Endothelial cell of umbilical vein (primary cell): ENCODE measurements around the gene C22orf23. TPM values are rescaled to one million over a fixed set of nuclear protein-coding genes. Genes with fewer than 3 reads are reported as not detected.

Experiments
- BruUV-seq: library from RNA; stranded (reverse); fragments of 400-500 nt; replicated peaks from 2 replicates; lab custom pipeline; 2021; lab: Mats Ljungman, UMichigan
- CTCF ChIA-PET: fragments of 300-600, 350-600 bp; sonication (Branson Sonifier 250); formaldehyde crosslinking; loops from one replicate; lab custom pipeline; 2021; ENCODE audit warnings: antibody characterized with exemption, inconsistent platforms; lab: Charles Lee
- POLR2A ChIA-PET: fragments of 300-600, 350-600 bp; sonication (Branson Sonifier 250); formaldehyde crosslinking; loops from one replicate; lab custom pipeline; 2021; ENCODE audit warnings: antibody characterized with exemption, inconsistent platforms; lab: Charles Lee
- DNase-seq: peaks from one replicate; pipeline ENCODE4 v3.0.0-alpha.2; 2011; ENCODE audit warnings: low read depth, low spot score
- FAIRE-seq: peaks from 2 replicates; lab custom pipeline; 2011; peaks lifted over from hg19 to GRCh38; lab: Jason Lieb, UNC
- H2AFZ ChIP-seq: 2 replicates; pipeline ENCODE4 v1.6.0; 2012; ENCODE audit warnings: low read depth, low read length, control low read depth, inconsistent platforms
- H3K27ac ChIP-seq: 2 replicates; pipeline ENCODE4 v1.5.1; 2011; ENCODE audit warnings: low read depth, mild to moderate bottlenecking, control low read depth, low read length, moderate library complexity; ENCODE audit not compliant: insufficient read depth
- H3K27me3 ChIP-seq, 2 experiments: 2 replicates each; pipeline versions ENCODE4 v1.6.0 to v1.6.1; 2011; ENCODE audit warnings: low read length in 2 of 2, mixed read lengths in 1 of 2; ENCODE audit not compliant: control insufficient read depth in 2 of 2, insufficient read depth in 2 of 2
- H3K36me3 ChIP-seq, 2 experiments: 2 replicates in 1 of 2; 3 replicates in 1 of 2; pipeline ENCODE4 v1.5.1; 2011; ENCODE audit warnings: low read length in 2 of 2, mild to moderate bottlenecking in 1 of 2, moderate library complexity in 1 of 2; ENCODE audit not compliant: control insufficient read depth in 2 of 2, insufficient read depth in 2 of 2; ENCODE audit errors: extremely low read depth in 1 of 2
- H3K4me1 ChIP-seq: 3 replicates; pipeline ENCODE4 v1.5.1; 2011; ENCODE audit warnings: mild to moderate bottlenecking, low read length; ENCODE audit not compliant: control insufficient read depth, insufficient read depth; ENCODE audit errors: extremely low read depth
- H3K4me2 ChIP-seq: 2 replicates; pipeline ENCODE4 v1.6.1; 2011; ENCODE audit warnings: low read length, control low read depth, mixed read lengths; ENCODE audit not compliant: insufficient read depth
- H3K4me3 ChIP-seq, 3 experiments: fragments of 200-600 bp in 1 of 3; sonication (generic), shearing (Covaris generic) in 1 of 3; replicated peaks in 1 of 3; 2 replicates each; pipeline ENCODE4 v1.5.1; 2011 to 2016; ENCODE audit warnings: control low read depth in 3 of 3, low read length in 3 of 3, mild to moderate bottlenecking in 2 of 3, inconsistent platforms in 1 of 3, low read depth in 1 of 3, moderate library complexity in 1 of 3; ENCODE audit not compliant: insufficient read depth in 1 of 3
- H3K79me2 ChIP-seq: 2 replicates; pipeline ENCODE4 v1.6.0; 2012; ENCODE audit warnings: low read length, inconsistent platforms; ENCODE audit not compliant: control insufficient read depth, insufficient read depth
- H3K9ac ChIP-seq: replicated peaks from 2 replicates; pipeline ENCODE3; 2011; ENCODE audit warnings: low read length, control low read depth; ENCODE audit not compliant: insufficient read depth; ENCODE audit errors: extremely low read depth
- H3K9me1 ChIP-seq: replicated peaks from 3 replicates; pipeline ENCODE4 v1.6.0; 2011; ENCODE audit warnings: mild to moderate bottlenecking, low read length; ENCODE audit not compliant: control insufficient read depth, insufficient read depth; ENCODE audit errors: extremely low read depth
- H3K9me3 ChIP-seq: replicated peaks from 2 replicates; pipeline ENCODE4 v1.5.1; 2012; ENCODE audit warnings: low read length, inconsistent platforms; ENCODE audit not compliant: control insufficient read depth, insufficient read depth
- H4K20me1 ChIP-seq: replicated peaks from 2 replicates; pipeline ENCODE3; 2011; ENCODE audit warnings: mild to moderate bottlenecking, low read length; ENCODE audit not compliant: control insufficient read depth, insufficient read depth; ENCODE audit errors: extremely low read depth
- CTCF ChIP-seq, 2 donors: IDR thresholded peaks; 1 replicate in 1 of 2; 2 replicates in 1 of 2; pipeline ENCODE4 v1.5.1; 2011; ENCODE audit warnings: low read length in 2 of 2, mild to moderate bottlenecking in 2 of 2, moderate library complexity in 2 of 2, control low read depth in 1 of 2, inconsistent platforms in 1 of 2, low read depth in 1 of 2; ENCODE audit not compliant: insufficient read depth in 1 of 2; ENCODE audit errors: extremely low read depth in 1 of 2
- EZH2 ChIP-seq: IDR thresholded peaks from 2 replicates; pipeline ENCODE4 v1.6.1; 2012; ENCODE audit warnings: borderline replicate concordance, low read depth, mild to moderate bottlenecking, moderate library complexity, low read length, inconsistent platforms; ENCODE audit not compliant: severe bottlenecking
- FOS ChIP-seq: IDR thresholded peaks from 2 replicates; pipeline ENCODE4 v1.6.1; 2011; ENCODE audit warnings: mild to moderate bottlenecking, low read length, moderate library complexity, borderline replicate concordance; ENCODE audit not compliant: insufficient read depth
- JUN ChIP-seq: IDR thresholded peaks from 2 replicates; pipeline ENCODE4 v1.6.1; 2011; ENCODE audit warnings: borderline replicate concordance, low read depth; ENCODE audit not compliant: insufficient read length, insufficient read depth
- MAX ChIP-seq: IDR thresholded peaks from 2 replicates; pipeline ENCODE4 v1.6.1; 2011; ENCODE audit not compliant: insufficient read depth, insufficient read length
- POLR2A ChIP-seq: IDR thresholded peaks from 2 replicates; pipeline ENCODE4 v1.6.1; 2012; ENCODE audit warnings: low read depth, mild to moderate bottlenecking, control low read depth, low read length
- dilution Hi-C: fragments of 300-500 bp; cut with MboI; formaldehyde crosslinking; loops from one replicate; pipeline ENCODE4 v1.15.0; 2019; ENCODE audit warnings: low sequenced_read_pairs; ENCODE audit not compliant: extremely low pct_ligation_motif_present
- intact Hi-C: fragments of 100-400 bp; cut with micrococcal nuclease; formaldehyde crosslinking; loops from one replicate; pipeline ENCODE4 v1.10.0; 2022
- polyA plus RNA-seq, 4 experiments: library from polyadenylated mRNA; depleted of rRNA in 3 of 4; stranded (reverse) in 3 of 4; unstranded in 1 of 4; fragments of >200 nt; gene quantifications; 2 replicates each; pipeline versions ENCODE4 v1.2.1 to v1.2.3, GENCODE V29; 2011 to 2012; ENCODE audit warnings: missing spikeins in 1 of 4
- total RNA-seq: library from RNA; stranded (reverse); gene quantifications from 2 replicates; pipeline ENCODE4 v1.2.3, GENCODE V29; 2021

C22orf23 gene
- total and polyA plus RNA-seq, 2 donors (not counting 3 experiments of a cell fraction or from before 2014, with no cell fraction given) = 0.23 to 0.44 TPM

GRCh38 chr22:37894939-37895670, 58.3 kb downstream of the C22orf23 start:
- no TSS peak for BruUV-seq
- Histone ChIP-seq H3K4me2 (no peak overlapping the region), H2AFZ (no peak overlapping the region), H3K9me1 (no peaks in the 10 kb centered on the region), H3K27ac (no peak overlapping the region), H3K36me3 (no peaks in the 10 kb centered on the region), H3K27me3 (no peaks in the 10 kb centered on the region), H3K9me3 (no peaks in the 10 kb centered on the region), H3K4me1 (peaks cover 16% of the 10 kb centered on the region), H3K9ac (no peak overlapping the region), H3K4me3 (no peak overlapping the region), H4K20me1 (no peaks in the 10 kb centered on the region), H3K79me2 (no peaks in the 10 kb centered on the region)
- ChIA-PET CTCF (no interaction called here), POLR2A (no interaction called here)
- DNase-seq (no peak), FAIRE-seq (peak; percentile 56)
- TF ChIP-seq CTCF (IDR thresholded peaks at IDR 0.05; ENCODE audit: extremely low read depth in 1 of 2, insufficient read depth in 1 of 2, low read depth in 1 of 2, low read length in 2 of 2) (no peak), FOS (no peak), JUN (no peak), MAX (no peak), EZH2 (no peak), POLR2A (no peak)
- intact Hi-C loops = no loop called here
- dilution Hi-C loops = no loop called here
